Measurements from ENCODE around the gene KATNB1.
"Not testable (repeated sequence)": the region's sequence is repeated elsewhere in the genome, so short reads cannot be mapped to it uniquely, and the experiment has no call there.

The KATNB1 gene

GRCh38 chr16:57775661-57776469 lies 40.3 kb downstream of the KATNB1 start:
- DNase-seq, result peak; percentile 46

- no peak for DNase-seq
Measured at GRCh38 chr16:57778658-57779057, 43.1 kb downstream of the KATNB1 start.

GRCh38 chr16:57779836-57780235 lies 44.3 kb downstream of the KATNB1 start:
- DNase-seq, result not testable (repeated sequence)

- DNase-seq, result no peak
Measured at GRCh38 chr16:57781349-57781740, 45.8 kb downstream of the KATNB1 start.

- no peak for DNase-seq
Measured at GRCh38 chr16:57781741-57782606, 46.4 kb downstream of the KATNB1 start.

- DNase-seq, result not testable (repeated sequence)
Measured at GRCh38 chr16:57782607-57783055, 47.1 kb downstream of the KATNB1 start.

GRCh38 chr16:57783116-57783515 lies 47.5 kb downstream of the KATNB1 start:
- DNase-seq, result no peak

- no peak for DNase-seq
Measured at GRCh38 chr16:57783883-57784282, 48.3 kb downstream of the KATNB1 start.

- no peak for DNase-seq
Measured at GRCh38 chr16:57784334-57784733, 48.8 kb downstream of the KATNB1 start.

- no peak for DNase-seq
Measured at GRCh38 chr16:57785385-57785784, 49.8 kb downstream of the KATNB1 start.

- DNase-seq, result no peak
Measured at GRCh38 chr16:57785924-57786323, 50.4 kb downstream of the KATNB1 start.

- DNase-seq, result no peak
Measured at GRCh38 chr16:57786632-57787518, 51.3 kb downstream of the KATNB1 start.

GRCh38 chr16:57787519-57787905 lies 51.9 kb downstream of the KATNB1 start:
- DNase-seq, result no peak

GRCh38 chr16:57788252-57788841 lies 52.8 kb downstream of the KATNB1 start:
- no peak for DNase-seq

GRCh38 chr16:57788951-57789350 lies 53.4 kb downstream of the KATNB1 start:
- no peak for DNase-seq

- no peak for DNase-seq
Measured at GRCh38 chr16:57791195-57791892, 55.8 kb downstream of the KATNB1 start.

GRCh38 chr16:57791893-57792461 lies 56.4 kb downstream of the KATNB1 start:
- DNase-seq, result no peak

GRCh38 chr16:57794849-57795430 lies 59.4 kb downstream of the KATNB1 start:
- DNase-seq, result no peak

GRCh38 chr16:57795431-57795878 lies 59.9 kb downstream of the KATNB1 start:
- no peak for DNase-seq

GRCh38 chr16:57796014-57796413 lies 60.4 kb downstream of the KATNB1 start:
- not testable (repeated sequence) for DNase-seq

GRCh38 chr16:57797216-57797525 lies 61.6 kb downstream of the KATNB1 start:
- no peak for DNase-seq

Measured in NCI-H187 treated with DMSO at 0.1 percent for 48 hours (cell line).